Liver (tissue), 9 donors: Measurements from ENCODE around the gene MYRF. TPM values are rescaled to one million over a fixed set of nuclear protein-coding genes. Genes with fewer than 3 reads are reported as not detected.

ENCODE experiments used
- DNase-seq: peaks from one replicate; pipeline ENCODE4 v3.0.0-alpha.2; 2017; ENCODE audit warnings: low spot score
- H3K27ac ChIP-seq, 2 donors: one replicate each; pipeline ENCODE4 v1.7.0; 2013; ENCODE audit warnings: inconsistent platforms in 2 of 2, low read length in 2 of 2, control low read depth in 1 of 2, low read depth in 1 of 2, mild to moderate bottlenecking in 1 of 2
- H3K27me3 ChIP-seq, 4 donors: one replicate each; pipeline versions ENCODE4 v1.6.1 to v1.7.0; 2013; ENCODE audit warnings: low read length in 3 of 4, inconsistent platforms in 1 of 4, mild to moderate bottlenecking in 1 of 4, moderate library complexity in 1 of 4; ENCODE audit not compliant: control insufficient read depth in 4 of 4, insufficient read depth in 4 of 4
- H3K36me3 ChIP-seq, 4 donors: one replicate each; pipeline versions ENCODE4 v1.6.1 to v1.7.0; 2013; ENCODE audit warnings: low read length in 3 of 4, mild to moderate bottlenecking in 3 of 4, low read depth in 1 of 4, moderate library complexity in 1 of 4; ENCODE audit not compliant: control insufficient read depth in 4 of 4, insufficient read depth in 3 of 4
- H3K4me1 ChIP-seq, 4 donors: one replicate each; pipeline versions ENCODE4 v1.6.1 to v1.7.0; 2013; ENCODE audit warnings: low read length in 3 of 4, mild to moderate bottlenecking in 3 of 4, moderate library complexity in 1 of 4; ENCODE audit not compliant: control insufficient read depth in 4 of 4, insufficient read depth in 4 of 4
- H3K4me3 ChIP-seq, 3 donors: one replicate each; pipeline versions ENCODE4 v1.6.1 to v1.7.0; 2013; ENCODE audit warnings: low read length in 3 of 3, control low read depth in 1 of 3, low read depth in 1 of 3, mild to moderate bottlenecking in 1 of 3
- H3K9ac ChIP-seq, 2 donors: one replicate each; pipeline ENCODE4 v1.7.0; 2013; ENCODE audit warnings: low read length in 2 of 2, mild to moderate bottlenecking in 2 of 2, moderate library complexity in 2 of 2, control low read depth in 1 of 2, low read depth in 1 of 2
- H3K9me3 ChIP-seq, 4 donors: one replicate each; pipeline versions ENCODE4 v1.6.1 to v1.7.0; 2013; ENCODE audit warnings: low read length in 3 of 4; ENCODE audit not compliant: control insufficient read depth in 4 of 4
- ATF3 ChIP-seq: IDR thresholded peaks from 2 replicates; pipeline ENCODE4 v1.6.1; 2016; ENCODE audit warnings: antibody characterized with exemption
- EGR1 ChIP-seq, 2 donors: IDR thresholded peaks; 2 replicates each; pipeline ENCODE4 v1.6.1; 2016 to 2018; ENCODE audit warnings: antibody characterized with exemption in 2 of 2, low read depth in 2 of 2
- MAX ChIP-seq: IDR thresholded peaks from 2 replicates; pipeline ENCODE4 v1.6.1; 2016; ENCODE audit warnings: antibody characterized with exemption
- RAD21 ChIP-seq, 2 donors: IDR thresholded peaks; 2 replicates each; pipeline ENCODE4 v1.6.1; 2016; ENCODE audit warnings: antibody characterized with exemption in 2 of 2, mild to moderate bottlenecking in 2 of 2
- REST ChIP-seq: IDR thresholded peaks from 2 replicates; pipeline ENCODE4 v1.6.1; 2016; ENCODE audit warnings: antibody characterized with exemption, mild to moderate bottlenecking
- SP1 ChIP-seq: IDR thresholded peaks from 2 replicates; pipeline ENCODE4 v1.6.1; 2018; ENCODE audit warnings: antibody characterized with exemption, mild to moderate bottlenecking
- WGBS: extraction: QIAGEN DNeasy Blood & Tissue Kit; methylation state at CpG from one replicate; pipeline ENCODE4 v1.1.7; 2013; 5-methylcytosine and 5-hydroxymethylcytosine counted together
- polyA plus RNA-seq, 2 donors: library from polyadenylated mRNA; stranded (reverse) in 1 of 2; unstranded in 1 of 2; fragments of 200-250 nt in 1 of 2; fragments of >200 nt in 1 of 2; fragmentation: Nextera tagmentation in 1 of 2; extraction: Ambion mirVana in 1 of 2; gene quantifications; one replicate each; pipeline versions ENCODE4 v1.2.1 to v1.2.3, GENCODE V29; 2013 to 2015
- total RNA-seq, 2 donors: library from RNA; depleted of rRNA; stranded (reverse); fragments of >200 nt; gene quantifications; one replicate each; pipeline ENCODE4 v1.2.3, GENCODE V29; 2014
- TF ChIP-seq, protein P1 (sequence below): fragments of 150-350 bp; IDR thresholded peaks from 2 replicates; pipeline ENCODE4 v1.5.1; 2017; ENCODE audit warnings: improper control_type of control experiment, low read depth, low read length; ENCODE audit not compliant: missing input control
- donor health status: healthy.
- donor health status: healthy.
- donor health status: healthy.
- donor health status: healthy.
- donor health status: healthy.

MYRF gene
- total and polyA plus RNA-seq, 4 donors: 3.5 to 6.5 (median 4.4) TPM

DNA sequence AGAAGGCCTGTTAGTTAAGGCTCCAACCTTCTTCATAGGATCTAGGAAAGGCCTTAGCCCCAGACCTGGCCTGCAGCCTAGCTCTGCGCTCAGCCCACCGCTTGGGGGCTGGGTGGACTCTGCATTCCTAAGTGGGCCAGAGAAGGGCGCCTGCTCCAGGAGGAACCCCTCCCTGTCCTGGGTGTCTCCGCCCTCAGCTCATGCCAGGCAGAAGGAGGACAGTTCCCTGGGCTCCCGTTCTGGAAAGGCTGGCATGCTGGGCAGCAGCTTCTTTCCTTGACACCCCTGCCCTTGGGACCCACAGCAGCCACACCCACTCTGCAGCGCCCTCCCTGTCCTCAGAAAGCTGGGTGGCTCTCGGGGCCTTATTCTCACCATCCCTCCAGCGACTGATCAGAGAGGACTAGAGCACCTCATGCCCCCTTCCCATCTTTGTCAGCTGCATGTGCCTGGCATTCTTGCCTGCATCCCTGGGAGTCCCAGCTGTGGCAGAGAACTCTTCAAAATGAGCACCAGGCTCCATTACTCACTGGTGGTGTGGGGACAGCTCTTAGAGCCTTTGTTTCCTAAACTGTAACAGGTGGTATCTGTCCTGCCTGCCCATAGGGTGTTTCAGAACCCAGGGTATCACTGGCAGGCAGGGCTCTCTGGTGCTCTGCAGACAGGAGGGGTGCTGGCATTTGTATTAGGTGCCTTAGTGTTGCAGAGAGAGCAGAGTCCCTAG is 20.3 kb upstream of the MYRF start:
- Histone ChIP-seq H3K4me3 (no peak overlapping the region), H3K27ac (no peak overlapping the region), H3K9me3 (no peaks in the 10 kb centered on the region), H3K27me3 (no peaks in the 10 kb centered on the region), H3K9ac (no peak overlapping the region), H3K4me1 (no peaks in the 10 kb centered on the region), H3K36me3 (no peaks in the 10 kb centered on the region)
- TF ChIP-seq REST: no peak
- 92% methylated on average over 8 of the region's 8 CpGs for WGBS
- DNase-seq: no peak

DNA sequence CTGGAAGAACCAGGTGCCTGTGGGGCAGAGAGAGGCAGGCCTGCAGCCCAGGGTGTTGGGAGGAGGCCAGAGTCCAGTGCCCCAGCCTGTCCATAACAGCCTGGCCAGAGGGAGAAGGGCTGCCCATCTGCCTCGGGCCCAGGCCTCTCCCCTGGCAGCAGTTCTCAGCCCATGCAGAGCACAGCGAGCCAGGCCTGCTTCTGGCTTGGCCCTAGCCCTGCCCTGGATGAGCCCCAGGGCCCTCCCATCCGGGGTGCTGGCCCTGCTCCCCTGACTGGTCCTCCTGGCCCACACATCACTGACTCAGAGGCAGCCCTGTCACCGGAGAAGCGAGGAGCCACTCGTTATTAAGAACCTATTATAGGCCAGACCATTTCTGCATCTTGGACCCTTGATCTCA is 19.7 kb upstream of the MYRF start:
- H3K9ac ChIP-seq: no peak overlapping the region
- H3K36me3 ChIP-seq: no peaks in the 10 kb centered on the region

DNA sequence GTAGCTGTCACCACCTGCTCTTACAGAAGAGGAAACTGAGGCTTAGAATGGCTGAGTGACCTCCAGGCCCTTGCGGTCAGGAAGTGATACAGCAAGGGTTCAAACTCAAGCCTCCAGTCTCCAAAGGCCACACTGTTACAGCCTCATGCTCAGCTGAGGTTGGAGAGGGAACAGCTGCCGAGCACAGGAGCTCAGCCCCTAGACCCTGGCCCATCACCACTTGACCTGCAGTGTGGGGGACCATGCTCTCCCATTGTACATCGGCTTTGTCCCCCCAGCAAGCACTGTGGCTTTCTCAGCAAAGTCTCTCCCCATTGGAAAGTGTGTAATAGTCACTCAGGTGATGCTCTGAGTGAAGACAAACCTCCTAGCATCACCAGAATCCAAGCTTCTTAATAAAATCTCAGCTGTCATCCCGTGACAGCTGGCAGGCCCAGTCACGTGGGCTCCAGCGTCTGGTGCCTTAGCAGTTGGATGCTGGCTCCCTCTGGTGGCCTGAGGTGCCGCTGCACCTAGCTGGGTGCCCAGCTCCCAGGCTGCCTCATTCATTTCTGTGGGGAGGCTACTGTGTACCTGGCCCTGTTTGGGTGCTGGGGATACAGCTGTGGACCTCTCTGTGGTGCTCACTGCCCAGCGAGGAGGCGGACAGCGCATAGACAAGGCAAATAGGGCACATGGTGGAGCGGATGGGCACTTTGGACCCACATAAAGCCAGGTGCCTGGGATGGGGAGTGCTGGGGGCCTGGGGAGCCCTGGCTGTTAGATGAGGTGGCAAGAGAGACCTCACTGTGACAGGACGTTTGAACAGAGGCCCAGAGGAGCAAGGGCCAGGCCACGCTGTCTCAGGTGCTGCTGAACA is 19.1 kb upstream of the MYRF start:
- Histone ChIP-seq H3K4me1 (no peaks in the 10 kb centered on the region), H3K9ac (no peak overlapping the region), H3K36me3 (no peaks in the 10 kb centered on the region), H3K27ac (no peak overlapping the region), H3K27me3 (no peaks in the 10 kb centered on the region), H3K4me3 (no peak overlapping the region), H3K9me3 (no peaks in the 10 kb centered on the region)
- peak; percentile 80 for DNase-seq
- 22% methylated on average over 13 of the region's 13 CpGs for WGBS
- TF ChIP-seq REST (no peak), RAD21 (IDR thresholded peaks at IDR 0.05) (peak; percentile 90 to 94), SP1 (no peak), MAX (no peak)
- TF ChIP-seq, protein P1, sequence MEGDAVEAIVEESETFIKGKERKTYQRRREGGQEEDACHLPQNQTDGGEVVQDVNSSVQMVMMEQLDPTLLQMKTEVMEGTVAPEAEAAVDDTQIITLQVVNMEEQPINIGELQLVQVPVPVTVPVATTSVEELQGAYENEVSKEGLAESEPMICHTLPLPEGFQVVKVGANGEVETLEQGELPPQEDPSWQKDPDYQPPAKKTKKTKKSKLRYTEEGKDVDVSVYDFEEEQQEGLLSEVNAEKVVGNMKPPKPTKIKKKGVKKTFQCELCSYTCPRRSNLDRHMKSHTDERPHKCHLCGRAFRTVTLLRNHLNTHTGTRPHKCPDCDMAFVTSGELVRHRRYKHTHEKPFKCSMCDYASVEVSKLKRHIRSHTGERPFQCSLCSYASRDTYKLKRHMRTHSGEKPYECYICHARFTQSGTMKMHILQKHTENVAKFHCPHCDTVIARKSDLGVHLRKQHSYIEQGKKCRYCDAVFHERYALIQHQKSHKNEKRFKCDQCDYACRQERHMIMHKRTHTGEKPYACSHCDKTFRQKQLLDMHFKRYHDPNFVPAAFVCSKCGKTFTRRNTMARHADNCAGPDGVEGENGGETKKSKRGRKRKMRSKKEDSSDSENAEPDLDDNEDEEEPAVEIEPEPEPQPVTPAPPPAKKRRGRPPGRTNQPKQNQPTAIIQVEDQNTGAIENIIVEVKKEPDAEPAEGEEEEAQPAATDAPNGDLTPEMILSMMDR: peak; percentile 96

More for the DNA sequence above, 19.7 kb upstream of the MYRF start:
- WGBS: 84% methylated on average over 6 of the region's 6 CpGs
- Histone ChIP-seq H3K27ac (no peak overlapping the region), H3K27me3 (no peaks in the 10 kb centered on the region), H3K9me3 (no peaks in the 10 kb centered on the region), H3K4me3 (no peak overlapping the region), H3K4me1 (no peaks in the 10 kb centered on the region)
- TF ChIP-seq, protein P1: no peak
- TF ChIP-seq EGR1 (IDR thresholded peaks at IDR 0.05; ENCODE audit: low read depth in 2 of 2): no peak
- TF ChIP-seq ATF3: no peak
- TF ChIP-seq RAD21 (IDR thresholded peaks at IDR 0.05): no peak
- TF ChIP-seq SP1: no peak
- DNase-seq: no peak
